NOMO-1 (cell line): ENCODE data around the gene DOHH.

ENCODE experiments used
- DNase-seq, 2 experiments: peaks; one replicate each; lab custom pipeline; 2025; ENCODE audit not compliant: unreplicated experiment in 2 of 2; lab: John Stamatoyannopoulos, UW

The DOHH gene, protein sequence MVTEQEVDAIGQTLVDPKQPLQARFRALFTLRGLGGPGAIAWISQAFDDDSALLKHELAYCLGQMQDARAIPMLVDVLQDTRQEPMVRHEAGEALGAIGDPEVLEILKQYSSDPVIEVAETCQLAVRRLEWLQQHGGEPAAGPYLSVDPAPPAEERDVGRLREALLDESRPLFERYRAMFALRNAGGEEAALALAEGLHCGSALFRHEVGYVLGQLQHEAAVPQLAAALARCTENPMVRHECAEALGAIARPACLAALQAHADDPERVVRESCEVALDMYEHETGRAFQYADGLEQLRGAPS

DNA sequence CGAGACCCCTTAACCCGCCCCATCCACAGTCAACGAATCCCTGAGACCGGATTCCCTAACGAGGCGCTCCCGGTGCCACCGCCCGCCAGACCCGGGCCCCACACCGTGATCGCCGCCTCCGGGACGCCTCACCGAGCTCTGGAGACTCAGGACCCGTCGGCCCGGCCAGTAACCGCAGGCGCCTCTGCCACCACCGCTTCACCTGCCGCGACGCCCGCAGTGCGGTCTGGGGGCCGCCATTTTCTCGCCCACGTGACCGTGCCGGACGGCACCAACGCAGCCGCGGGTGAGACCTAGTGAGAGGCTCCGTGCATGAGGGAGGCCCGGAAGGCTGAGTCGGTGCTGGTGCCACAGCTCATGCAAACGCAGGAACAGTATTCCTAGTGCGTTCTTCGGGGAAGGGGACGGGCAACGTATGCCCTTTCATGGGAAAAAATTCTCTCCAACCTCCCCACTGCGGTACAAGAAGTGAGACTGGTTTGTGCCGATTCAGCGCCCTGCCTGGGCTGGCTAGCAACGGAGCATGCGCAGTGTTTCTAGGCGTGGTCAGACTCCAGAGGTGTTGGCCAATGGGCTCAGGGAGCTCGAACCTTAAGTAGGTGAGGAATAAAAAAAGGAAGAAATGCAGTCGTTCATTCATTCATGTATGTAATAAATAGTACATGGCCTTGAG is at the start of gene DOHH:
Gene DOHH, minus strand, starts transcription at position 246 of the 673 bp plus-strand sequence. CDS start 3,860 bp downstream, outside the sequence.
- DNase-seq = peak; percentile 96 to 97

DNA sequence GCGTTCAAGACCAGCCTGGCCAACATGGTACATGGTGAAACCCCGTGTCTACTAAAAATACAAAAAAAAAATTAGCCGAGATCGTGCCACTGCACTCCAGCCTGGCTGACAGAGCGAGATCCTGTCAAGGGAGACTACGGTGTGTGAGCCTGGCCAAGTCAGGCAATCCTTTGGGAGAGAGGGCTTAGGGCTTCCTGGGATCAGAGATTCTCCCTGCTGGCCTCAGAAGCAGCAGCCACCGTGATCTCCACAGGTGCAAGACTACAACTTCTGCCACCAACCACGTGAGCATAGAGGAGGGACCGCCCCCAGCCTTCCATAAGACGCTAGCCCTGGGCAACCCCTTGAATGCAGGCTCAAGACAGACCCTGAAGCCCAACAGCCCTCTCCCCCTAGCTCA is 49.3 kb upstream of the DOHH start:
- no peak for DNase-seq

DNA sequence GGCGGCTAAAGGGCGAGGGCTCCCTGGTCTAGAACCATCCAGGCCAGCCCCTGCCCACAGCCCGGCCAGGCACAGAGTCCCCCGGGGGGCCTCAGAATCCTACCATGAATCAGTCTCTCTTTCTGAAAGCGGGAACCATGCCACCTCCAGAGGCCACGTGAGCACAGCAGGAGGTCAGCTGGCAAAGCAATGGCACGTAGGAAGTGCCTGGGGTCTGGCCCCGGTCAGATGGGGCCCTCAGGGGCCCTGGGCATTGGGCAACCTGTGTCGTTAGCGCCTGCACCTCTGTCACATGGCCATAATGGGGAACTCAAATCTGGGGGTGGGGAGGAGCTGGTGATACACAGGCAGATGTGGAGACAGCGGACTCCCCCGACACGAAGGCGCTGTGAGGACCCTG is 48.1 kb upstream of the DOHH start:
- peak; percentile 84 to 92 for DNase-seq

DNA sequence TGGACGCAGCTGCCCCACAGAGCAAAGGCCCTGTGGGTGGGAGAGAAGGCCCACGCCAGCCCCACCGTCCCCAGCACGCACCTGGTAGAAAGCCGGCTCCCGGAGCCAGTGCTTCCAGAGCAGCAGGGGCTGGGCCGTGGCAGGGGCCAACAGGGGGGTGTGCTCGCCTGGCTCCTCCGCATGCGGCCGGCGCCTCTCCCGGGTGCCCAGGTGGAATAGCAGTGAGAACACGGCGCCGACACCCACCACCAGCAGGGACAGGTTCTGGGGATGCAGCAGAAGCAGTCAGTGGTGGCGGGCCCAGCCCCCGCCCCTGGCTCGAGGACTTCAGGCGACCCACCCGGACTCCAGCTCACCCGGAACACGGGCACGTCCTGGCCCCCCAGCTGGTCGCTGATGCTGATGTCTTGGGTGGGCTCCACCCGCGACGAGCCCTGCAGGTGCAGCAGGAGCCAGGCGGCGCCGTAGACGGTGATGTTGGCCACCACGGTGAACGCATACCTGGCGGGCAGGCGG is 47.4 kb upstream of the DOHH start:
- DNase-seq = no peak

DNA sequence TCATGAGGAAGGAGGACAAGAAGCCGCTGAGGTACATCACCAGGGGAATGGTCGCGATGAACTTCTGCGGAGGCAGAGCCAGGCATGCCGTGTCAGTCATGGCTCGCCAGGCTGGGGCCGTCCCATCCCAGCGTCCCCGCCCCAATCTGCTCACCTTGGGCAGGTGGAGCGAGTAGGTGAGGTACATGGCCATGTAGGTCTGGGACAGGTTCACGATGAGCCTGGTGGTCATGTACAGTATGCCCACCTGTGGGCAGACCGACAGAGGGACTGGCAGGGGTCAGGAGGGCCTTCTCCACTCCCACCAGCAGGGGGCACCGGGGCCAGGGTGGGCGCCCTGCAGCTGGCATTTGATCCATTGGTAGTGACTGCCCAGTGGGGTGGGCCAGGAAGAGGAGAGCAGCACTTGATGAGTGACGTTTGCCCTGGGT is 46.8 kb upstream of the DOHH start:
- no peak for DNase-seq

DNA sequence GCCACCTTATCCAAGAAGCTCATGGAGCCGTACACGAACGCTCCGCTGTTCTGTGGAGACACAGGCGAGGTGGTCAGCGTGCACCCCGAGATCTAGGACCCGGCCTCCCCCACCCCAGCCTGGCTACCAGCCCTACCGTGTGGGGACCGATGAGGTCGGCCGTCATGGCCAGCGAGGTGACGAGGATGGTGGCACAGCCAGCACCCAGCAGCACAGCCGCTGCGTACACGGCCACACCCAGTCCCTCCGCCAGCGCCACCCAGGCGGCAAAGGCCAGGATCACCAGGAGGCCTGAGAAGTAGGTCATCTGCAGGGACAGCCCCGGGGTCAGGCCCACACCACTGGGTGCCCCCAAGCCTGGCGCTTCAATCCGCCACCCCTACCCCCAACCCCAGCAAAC is 45.6 kb upstream of the DOHH start:
- no peak for DNase-seq

DNA sequence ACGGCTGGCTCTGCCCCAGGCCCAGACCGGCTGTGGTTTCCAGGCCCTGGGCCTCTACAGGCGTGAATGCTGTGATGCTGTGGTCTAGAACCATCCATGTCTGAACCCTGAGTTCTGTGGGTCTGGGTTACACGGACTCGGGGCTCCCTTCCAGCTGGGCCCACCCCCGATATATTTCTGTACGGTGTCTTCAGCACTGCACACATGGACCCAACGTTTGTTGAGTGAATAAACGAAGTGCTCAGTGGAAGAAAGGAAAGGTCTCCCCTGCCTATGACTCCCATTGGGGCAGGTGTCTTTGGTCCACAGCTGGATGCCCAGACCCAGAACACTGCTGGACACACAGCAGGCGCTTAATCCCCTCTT is 45.2 kb upstream of the DOHH start:
- no peak for DNase-seq

DNA sequence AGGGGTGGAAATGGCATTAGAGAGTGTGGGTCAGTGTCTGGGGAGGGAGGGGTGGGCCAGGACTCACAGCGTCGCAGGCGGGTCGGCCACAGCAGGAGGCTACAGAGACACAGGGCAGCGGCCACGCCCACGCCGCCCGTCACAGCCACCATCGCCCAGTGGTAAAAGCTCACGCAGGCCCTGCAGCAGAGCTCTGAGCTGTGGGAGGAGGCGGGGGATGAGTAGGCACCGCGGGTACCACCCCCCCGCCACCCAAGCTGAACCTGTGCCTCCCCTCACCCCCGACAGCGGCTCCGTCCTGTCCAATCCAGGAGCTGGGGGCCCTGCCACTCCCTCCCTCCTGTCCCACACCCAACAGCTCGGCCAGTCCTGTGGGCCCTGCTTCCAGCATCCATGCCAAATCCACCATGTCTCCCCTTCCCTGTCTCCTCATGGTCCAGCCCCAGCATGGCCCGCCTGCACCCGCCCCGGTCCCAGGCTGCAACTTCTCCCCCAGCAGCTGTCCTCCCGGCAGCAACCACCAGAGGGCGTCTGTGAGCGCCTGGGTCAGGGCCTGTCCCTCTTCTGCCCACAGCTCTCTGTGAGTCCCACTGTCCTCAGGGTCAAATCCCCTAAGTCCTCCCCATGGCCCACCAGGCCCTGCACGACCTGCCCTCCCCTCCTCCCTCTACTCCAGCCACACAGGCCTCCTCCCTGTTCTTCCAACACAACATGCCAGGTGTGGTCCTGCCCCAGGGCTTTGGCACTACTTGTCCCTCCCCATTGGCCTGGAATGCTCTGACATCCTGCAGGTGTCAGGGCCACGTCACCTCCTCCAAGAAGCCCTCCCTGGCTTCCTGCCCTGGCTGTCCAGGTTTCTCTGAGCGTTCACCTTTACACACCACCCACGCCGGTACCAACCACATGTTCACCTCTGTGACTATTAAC is 44.5 kb upstream of the DOHH start:
- peak; percentile 11 to 59 for DNase-seq

DNA sequence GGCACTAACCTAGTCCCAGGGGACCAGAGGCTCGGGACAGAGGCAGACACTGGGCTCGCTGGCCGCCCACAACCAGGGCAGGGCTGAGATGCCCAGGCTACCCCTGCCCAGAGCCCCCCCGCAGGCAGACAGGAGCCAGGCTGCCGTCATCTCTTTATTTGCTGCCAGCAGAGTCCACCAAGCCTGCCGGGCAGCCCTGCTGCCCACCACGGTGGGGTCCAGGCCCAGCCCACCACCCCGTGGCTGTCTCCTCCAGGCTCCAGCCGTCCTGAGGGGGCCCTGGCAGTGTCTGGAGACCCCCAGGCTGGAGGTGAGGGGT is 43.5 kb upstream of the DOHH start:
- no peak for DNase-seq

DNA sequence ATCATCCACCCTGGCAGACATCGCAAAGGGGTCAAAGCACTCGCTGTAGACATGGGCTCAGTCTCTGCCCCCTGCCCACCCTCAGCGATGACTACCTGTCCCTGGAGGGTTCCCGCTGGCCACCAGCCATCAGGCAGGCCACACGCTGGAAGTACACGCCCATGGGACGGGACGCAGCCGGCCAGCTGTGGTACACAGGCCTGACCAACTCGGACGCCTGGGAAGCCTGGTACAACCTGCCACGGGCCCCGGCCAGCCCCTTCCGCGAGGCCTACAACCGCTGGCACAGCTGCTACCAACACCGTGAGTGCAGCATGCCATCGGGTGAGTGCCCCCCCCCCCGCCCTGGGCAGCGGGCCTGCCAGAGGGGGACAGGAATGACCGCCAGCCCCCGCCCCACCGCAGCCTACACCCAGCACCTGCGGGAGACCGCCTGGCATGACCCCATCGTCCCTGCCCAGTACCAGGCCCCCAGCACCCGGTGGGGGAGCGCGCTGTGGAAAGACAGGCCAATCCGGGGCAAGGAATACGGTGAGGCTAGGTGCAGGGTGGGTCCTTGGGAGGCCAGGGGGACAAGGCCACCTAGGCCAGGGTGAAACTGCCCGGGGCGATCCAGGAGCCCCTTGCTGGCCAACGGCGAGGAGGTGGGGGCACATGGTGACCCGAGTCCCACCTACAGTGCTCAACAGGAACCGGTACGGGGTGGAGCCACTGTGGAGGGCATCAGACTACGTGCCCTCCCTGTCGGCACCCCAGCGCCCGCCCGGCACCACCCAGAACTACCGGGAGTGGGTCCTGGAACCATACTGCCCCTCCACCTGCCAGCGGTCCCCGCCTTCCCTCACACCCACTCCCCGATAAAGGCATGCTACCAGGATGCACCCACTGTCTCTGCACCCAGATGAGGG is 42.9 kb upstream of the DOHH start:
- no peak for DNase-seq

DNA sequence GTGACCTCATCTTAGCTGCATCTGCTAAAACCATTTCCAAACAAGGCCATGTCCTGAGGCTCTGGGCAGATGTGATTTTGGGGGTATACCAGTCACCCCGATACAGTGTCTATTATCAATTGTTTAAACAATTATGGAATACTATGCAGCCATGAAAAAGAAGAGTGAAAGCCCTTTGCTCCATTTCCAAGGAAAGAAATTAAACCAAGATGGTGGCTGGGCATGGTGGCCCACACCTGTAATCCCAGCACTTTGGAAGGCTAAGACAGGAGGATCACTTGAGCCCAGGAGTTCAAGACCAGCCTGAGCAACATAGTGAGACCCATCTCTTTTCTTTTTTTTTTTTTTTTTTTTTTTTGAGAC is 39.3 kb upstream of the DOHH start:
- DNase-seq = no peak

DNA sequence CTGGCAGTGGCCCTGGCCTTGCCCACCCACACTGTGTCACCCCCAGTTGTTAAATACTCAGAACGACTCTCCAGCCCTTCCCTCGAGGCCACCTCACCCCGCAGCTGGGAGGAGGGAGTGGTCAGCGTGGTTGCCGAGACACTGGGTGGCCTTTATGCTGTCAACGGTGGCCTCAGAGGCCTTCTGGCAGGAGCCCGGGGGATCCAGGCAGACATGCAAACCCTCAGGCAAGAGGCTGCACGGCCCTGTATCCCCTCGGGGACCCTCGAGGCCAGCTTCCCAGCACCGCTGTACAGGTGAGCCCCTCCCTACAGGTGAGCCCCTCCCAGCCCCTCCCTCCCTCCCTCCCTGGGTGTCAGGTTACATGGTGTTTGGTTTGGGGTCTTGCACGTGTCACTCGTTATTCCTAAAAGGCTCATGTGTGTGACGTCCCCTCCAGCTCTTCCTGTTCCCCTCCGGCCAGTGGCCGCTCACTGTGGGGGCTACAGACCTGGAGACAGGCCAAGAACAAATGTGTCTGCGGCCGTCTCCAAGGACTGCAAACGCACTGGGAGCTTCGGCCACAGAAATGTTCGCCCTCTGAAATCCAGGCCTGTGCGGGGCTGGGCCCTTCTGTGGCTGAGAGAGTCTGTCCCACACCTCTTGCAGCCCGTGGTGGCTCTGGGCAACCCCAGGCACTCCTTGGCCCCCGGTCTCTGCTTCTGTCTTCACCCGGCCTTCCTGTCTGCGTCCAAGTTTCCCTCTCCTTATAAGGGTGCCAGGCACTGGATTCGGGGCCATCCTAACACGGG is 38.7 kb upstream of the DOHH start, which contains the start of gene TEKTIP1:
Gene TEKTIP1, plus strand, starts transcription at position 210 of the 791 bp plus-strand sequence. Its CDS starts 4 bp downstream, at position 214.
- DNase-seq = no peak

DNA sequence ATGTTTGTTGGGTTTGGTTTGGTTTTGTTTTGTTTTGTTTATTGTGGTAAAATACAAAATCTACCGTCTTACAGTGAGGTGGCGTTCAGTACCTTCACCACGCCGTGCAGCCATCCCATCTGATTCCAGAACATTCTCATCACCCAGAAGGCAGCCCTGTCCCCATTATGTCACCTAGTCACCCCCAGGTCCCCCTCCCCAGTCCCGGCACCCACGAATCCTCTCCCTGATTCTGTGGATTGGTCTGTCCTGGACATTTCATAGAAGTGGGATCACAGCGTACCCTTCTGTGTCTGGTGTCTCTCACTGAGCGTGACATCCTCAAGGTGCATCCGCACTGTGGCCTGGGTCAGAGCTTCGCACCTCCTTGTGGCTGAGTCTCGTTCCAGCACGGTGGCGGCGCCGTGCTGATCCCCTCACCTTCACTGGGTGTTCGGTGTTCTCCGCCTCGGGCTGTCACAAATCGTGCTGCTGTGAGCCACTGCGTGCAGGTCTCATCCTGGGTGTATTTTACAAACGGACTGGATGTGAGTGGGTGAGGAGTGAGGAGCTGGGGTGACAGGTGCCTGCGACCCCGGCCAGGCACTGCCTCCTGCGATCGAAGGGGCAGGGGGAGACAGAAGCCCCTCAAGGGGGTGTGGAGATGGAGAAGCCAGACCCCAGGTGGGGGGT is 37.9 kb upstream of the DOHH start:
- DNase-seq = no peak

DNA sequence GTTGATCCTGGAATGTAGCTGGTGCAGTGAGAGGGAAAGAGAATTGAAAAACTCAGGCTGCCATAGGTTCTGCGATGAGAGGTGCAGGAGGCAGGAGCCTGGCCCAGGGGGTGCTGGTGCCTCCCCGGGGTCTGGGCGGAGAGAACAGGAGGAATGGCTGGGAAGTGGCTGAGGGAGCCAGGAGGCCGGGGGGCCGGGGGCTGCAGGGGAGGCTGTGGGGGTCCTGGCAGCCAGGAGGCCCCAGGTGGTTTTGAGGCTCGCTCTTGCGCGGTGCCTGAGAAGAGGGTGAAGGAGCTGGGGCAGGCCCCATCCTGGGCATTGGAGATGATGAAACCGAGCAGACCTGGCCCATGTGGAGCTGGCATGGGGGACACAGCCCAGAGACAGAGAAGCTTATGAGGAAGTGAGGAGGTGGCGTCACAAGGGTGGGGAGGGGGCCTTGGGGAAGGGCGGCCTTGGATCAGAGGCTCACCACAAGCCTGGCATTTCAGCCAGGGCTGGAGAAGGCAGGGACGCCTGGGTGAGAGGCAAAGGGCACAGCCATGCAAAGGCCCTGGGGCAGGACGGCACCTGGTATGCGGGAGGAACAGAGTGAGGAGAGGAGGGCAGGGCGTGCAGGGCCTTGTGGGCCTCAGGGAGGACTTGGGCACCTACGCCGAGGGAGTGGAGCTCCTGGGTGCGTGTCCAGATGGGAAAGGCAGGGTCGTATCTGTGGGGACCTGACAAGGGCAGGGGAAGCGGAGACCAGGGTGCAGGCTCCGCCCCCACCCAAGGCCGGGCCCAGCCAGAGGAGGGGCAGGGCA is 37.2 kb upstream of the DOHH start:
- peak in 1 of 2 experiments; percentile 2 for DNase-seq

DNA sequence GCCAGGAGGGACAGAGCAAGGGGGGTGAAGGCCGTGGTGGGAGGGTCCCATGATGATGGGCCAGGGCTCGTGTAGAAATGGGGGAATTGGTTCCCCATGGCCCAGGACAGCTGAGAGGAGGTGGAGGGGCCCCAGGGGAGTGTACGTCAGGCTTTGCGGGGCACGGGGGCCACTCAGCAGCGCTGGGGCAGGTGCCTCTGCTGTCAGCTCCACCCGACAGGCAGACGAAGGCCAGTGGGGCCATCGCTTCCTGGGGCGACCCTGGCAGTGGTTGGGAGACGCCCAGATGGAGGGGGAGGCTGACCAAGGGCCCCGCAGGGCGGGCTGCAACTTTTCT is 36.6 kb upstream of the DOHH start:
- DNase-seq = no peak

DNA sequence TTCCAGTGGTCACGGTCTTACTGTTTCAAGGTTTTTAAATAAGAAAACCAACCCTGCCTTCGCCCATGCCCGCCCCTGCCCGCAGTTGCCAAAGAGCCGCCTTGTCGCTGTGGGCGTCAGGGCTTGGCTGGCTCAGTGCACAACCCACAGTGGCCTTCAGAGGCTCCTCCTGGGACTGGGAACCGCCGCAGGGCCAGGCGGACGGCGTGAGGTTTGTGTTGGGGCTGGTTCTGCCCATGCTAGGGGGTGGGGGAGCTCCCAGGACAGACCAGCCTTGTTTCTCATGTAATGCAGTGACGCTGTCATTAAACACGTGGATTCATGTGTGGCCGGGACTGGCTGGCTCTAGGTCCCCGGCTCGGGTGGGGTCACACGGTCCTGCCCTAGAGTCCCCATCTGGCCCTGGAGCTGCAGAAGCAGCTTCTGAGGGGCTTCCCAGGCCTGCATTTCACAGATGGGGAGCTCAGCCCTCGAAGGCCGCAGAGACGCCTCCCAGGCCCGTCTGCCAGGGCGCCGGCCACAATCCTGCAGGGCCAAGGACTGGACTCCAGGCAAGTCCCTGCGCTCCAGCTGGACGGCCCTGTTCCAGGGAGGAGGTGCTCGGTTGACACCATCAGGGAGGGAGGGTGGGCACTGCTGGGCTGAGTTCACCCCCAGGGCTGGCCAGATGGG is 36.1 kb upstream of the DOHH start:
- DNase-seq = no peak

DNA sequence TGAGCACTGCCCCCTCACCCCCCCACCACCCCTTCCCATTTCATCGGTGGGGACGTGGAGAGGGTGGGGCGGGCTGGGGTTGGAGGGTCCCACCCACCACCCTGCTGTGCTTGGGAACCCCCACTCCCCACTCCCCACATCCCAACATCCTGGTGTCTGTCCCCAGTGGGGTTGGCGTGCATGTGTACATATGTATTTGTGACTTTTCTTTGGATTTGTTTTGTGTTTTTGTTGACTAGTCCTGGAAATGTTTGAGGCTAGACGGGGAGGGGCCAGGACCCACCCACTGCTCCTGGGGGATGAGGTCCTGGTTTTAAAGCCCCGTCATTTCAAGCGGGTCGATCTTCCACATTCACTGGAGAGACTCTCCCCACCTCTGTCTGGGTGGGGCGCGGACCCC is 35.5 kb upstream of the DOHH start:
- no peak for DNase-seq

DNA sequence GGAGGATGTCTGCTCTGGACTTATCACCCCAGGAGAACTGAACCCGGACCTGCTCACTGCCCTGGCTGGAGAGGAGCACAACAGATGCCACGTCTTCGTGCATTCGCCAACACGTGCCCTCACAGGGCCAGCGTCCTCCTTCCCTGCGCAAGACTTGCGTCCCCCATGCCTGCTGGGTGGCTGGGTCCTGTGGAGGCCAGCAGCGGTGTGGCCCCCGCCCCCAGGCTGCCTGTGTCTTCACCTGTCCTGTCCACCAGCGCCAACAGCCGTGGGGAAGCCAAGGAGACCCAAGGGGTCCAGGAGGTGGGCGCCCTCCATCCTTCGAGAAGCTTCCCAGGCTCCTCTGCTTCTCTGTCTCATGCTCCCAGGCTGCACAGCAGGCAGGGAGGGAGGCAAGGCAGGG is 35.1 kb upstream of the DOHH start:
- DNase-seq = no peak
